Caco-2 (cell line): ENCODE results near the gene XAB2. TPM values are rescaled to one million over a fixed set of nuclear protein-coding genes. Genes with fewer than 3 reads are reported as not detected.
A peak's percentile ranks its signal among the peaks of the same experiment; 100 is the strongest.

ENCODE experiments used
- BruUV-seq: library from RNA; stranded (reverse); fragments of 400-500 nt; replicated peaks from 2 replicates; lab custom pipeline; 2021; lab: Mats Ljungman, UMichigan
- CTCF ChIA-PET: fragments of 300-600 bp; sonication (Branson Sonifier 250); formaldehyde crosslinking; loops from one replicate; lab custom pipeline; 2022; ENCODE audit warnings: antibody characterized with exemption; lab: Charles Lee
- POLR2A ChIA-PET: fragments of 300-600 bp; sonication (Branson Sonifier 250); formaldehyde crosslinking; loops from one replicate; lab custom pipeline; 2022; ENCODE audit warnings: antibody characterized with exemption; lab: Charles Lee
- DNase-seq, 2 experiments: peaks; one replicate each; pipeline versions ENCODE4 v3.0.0 to v3.0.0-alpha.2; 2020 to 2022
- H3K27me3 ChIP-seq: replicated peaks from 2 replicates; pipeline ENCODE4 v1.6.0; 2011; ENCODE audit warnings: low read length; ENCODE audit not compliant: control insufficient read depth, insufficient read depth
- H3K36me3 ChIP-seq: 2 replicates; pipeline ENCODE4 v1.5.1; 2011; ENCODE audit warnings: low read length; ENCODE audit not compliant: control insufficient read depth, insufficient read depth
- H3K4me1 ChIP-seq: fragments of 250-450 bp; sonication (Bioruptor Pico); 2 replicates; pipeline ENCODE4 v1.5.1; 2020; ENCODE audit warnings: mild to moderate bottlenecking
- H3K4me3 ChIP-seq: 2 replicates; pipeline ENCODE4 v1.5.1; 2011; ENCODE audit warnings: low read depth, mild to moderate bottlenecking, control low read depth, low read length
- H3K9me3 ChIP-seq: fragments of 250-450 bp; sonication (Bioruptor Pico); 2 replicates; pipeline ENCODE4 v1.5.1; 2020; ENCODE audit warnings: mild to moderate bottlenecking, moderate library complexity
- H3K27ac Mint-ChIP-seq: one replicate; pipeline ENCODE4 v1.8.0; 2022; ENCODE audit warnings: mixed read lengths; ENCODE audit not compliant: unreplicated experiment
- H3K27me3 Mint-ChIP-seq: one replicate; pipeline ENCODE4 v1.8.0; 2022; ENCODE audit warnings: mixed read lengths; ENCODE audit not compliant: insufficient read depth, unreplicated experiment
- H3K36me3 Mint-ChIP-seq: one replicate; pipeline ENCODE4 v1.8.0; 2022; ENCODE audit warnings: mild to moderate bottlenecking, mixed read lengths; ENCODE audit not compliant: insufficient read depth, unreplicated experiment
- H3K4me1 Mint-ChIP-seq: one replicate; pipeline ENCODE4 v1.8.0; 2022; ENCODE audit warnings: low read depth, mixed read lengths; ENCODE audit not compliant: unreplicated experiment
- H3K4me3 Mint-ChIP-seq: one replicate; pipeline ENCODE4 v1.8.0; 2022; ENCODE audit warnings: mild to moderate bottlenecking, moderate library complexity, mixed read lengths; ENCODE audit not compliant: unreplicated experiment
- H3K9me3 Mint-ChIP-seq: one replicate; pipeline ENCODE4 v1.8.0; 2022; ENCODE audit warnings: mixed read lengths; ENCODE audit not compliant: unreplicated experiment
- intact Hi-C: fragments of 100-400 bp; cut with micrococcal nuclease; formaldehyde crosslinking; loops from one replicate; pipeline ENCODE4 v1.10.0; 2022; ENCODE audit not compliant: unreplicated experiment
- total RNA-seq: library from RNA; stranded (reverse); gene quantifications from 2 replicates; pipeline ENCODE4 v1.2.3, GENCODE V29; 2022
- TF ChIP-seq, protein P1 (sequence below), 2 experiments: fragments of 200-600 bp in 1 of 2; IDR thresholded peaks; 1 replicate in 1 of 2; 2 replicates in 1 of 2; pipeline versions ENCODE4 v1.5.1 to v1.8.0; 2011 to 2022; ENCODE audit warnings: antibody characterized with exemption in 1 of 2, control low read depth in 1 of 2, inconsistent platforms in 1 of 2, low read depth in 1 of 2, low read length in 1 of 2, mild to moderate bottlenecking in 1 of 2, moderate library complexity in 1 of 2; ENCODE audit not compliant: insufficient read depth in 1 of 2, severe bottlenecking in 1 of 2, unreplicated experiment in 1 of 2

XAB2 gene
- total RNA-seq, 1 experiment from 2014 or later, result 44.7 TPM

GRCh38 chr19:7631577-7631976, 2.2 kb upstream of the XAB2 start:
- intact Hi-C loops, result no loop called here
- Mint-ChIP-seq H3K27ac (no peak overlapping the region), H3K9me3 (no peaks in the 10 kb centered on the region), H3K4me3 (no peak overlapping the region), H3K4me1 (peaks cover 7% of the 10 kb centered on the region), H3K36me3 (peaks cover 15% of the 10 kb centered on the region), H3K27me3 (no peaks in the 10 kb centered on the region)
- Histone ChIP-seq H3K9me3 (no peaks in the 10 kb centered on the region), H3K27me3 (no peaks in the 10 kb centered on the region), H3K4me1 (peaks cover 15% of the 10 kb centered on the region), H3K4me3 (no peak overlapping the region), H3K36me3 (no peaks in the 10 kb centered on the region)
- TF ChIP-seq, protein P1, sequence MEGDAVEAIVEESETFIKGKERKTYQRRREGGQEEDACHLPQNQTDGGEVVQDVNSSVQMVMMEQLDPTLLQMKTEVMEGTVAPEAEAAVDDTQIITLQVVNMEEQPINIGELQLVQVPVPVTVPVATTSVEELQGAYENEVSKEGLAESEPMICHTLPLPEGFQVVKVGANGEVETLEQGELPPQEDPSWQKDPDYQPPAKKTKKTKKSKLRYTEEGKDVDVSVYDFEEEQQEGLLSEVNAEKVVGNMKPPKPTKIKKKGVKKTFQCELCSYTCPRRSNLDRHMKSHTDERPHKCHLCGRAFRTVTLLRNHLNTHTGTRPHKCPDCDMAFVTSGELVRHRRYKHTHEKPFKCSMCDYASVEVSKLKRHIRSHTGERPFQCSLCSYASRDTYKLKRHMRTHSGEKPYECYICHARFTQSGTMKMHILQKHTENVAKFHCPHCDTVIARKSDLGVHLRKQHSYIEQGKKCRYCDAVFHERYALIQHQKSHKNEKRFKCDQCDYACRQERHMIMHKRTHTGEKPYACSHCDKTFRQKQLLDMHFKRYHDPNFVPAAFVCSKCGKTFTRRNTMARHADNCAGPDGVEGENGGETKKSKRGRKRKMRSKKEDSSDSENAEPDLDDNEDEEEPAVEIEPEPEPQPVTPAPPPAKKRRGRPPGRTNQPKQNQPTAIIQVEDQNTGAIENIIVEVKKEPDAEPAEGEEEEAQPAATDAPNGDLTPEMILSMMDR (IDR thresholded peaks at IDR 0.05; ENCODE audit: insufficient read depth in 1 of 2, low read depth in 1 of 2, low read length in 1 of 2, severe bottlenecking in 1 of 2, unreplicated experiment in 1 of 2), result no peak
- ChIA-PET POLR2A (no interaction called here), CTCF (no interaction called here)
- BruUV-seq, result no TSS peak
- no peak for DNase-seq

DNA sequence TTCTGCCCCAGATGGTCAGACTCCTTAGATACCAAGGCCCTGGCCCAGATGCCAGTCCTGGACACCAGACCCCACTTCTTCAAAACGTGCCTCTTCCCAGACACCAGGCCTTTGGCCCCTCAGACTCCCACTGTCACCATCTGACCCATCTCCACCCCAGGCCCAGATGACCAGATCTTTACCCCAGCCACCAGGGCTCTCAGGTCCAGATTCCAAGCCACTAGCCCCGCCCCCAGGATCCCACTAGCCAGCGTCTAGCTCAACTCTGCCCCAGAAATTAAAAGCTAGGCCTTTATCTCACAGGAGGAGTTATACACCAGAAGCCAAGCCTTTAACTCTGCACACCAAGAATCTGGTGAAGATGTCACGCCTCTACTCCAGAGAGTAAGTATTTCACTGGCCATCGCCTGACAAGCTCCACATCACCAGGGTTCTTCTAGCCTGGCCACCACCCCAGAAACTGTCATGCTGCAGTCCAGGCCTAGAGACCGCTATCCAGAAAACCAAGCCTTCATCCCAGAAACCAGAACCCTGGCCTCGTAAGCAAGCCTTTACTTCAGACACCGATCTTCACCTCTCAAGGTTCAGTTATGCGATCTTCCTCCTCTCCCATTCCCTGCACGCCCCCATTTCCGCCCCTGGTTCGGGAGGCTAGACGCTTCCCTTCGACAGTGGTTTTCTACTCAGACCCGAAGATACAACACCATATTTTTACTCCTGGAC, 595 bp downstream of the XAB2 start:
- DNase-seq, result no peak
- peaks cover 8% of the 10 kb centered on the region; the same call in 1 of the 2 replicates for H3K4me1 ChIP-seq
- Mint-ChIP-seq H3K4me3 (peak overlapping the region; percentile 94), H3K27me3 (no peaks in the 10 kb centered on the region), H3K9me3 (no peaks in the 10 kb centered on the region), H3K36me3 (peaks cover 25% of the 10 kb centered on the region), H3K4me1 (peaks cover 7% of the 10 kb centered on the region), H3K27ac (peak overlapping the region; percentile 97)
- TF ChIP-seq, protein P1 (IDR thresholded peaks at IDR 0.05; ENCODE audit: insufficient read depth in 1 of 2, low read depth in 1 of 2, low read length in 1 of 2, severe bottlenecking in 1 of 2, unreplicated experiment in 1 of 2), result no peak
- H3K36me3 ChIP-seq, result no peaks in the 10 kb centered on the region; the same call in 1 of the 2 replicates
- H3K9me3 ChIP-seq, result no peaks in the 10 kb centered on the region
- ChIA-PET POLR2A (interaction anchor here (0.7 to 1.1 kb wide), 3 partner anchors 9 to 315 kb away, joined by 3 to 4 read pairs (median 4); partner anchors contain the start of gene TIMM44), CTCF (interaction anchor here (0.9 to 1.9 kb wide), 4 partner anchors 52 to 240 kb away, joined by 3 to 12 read pairs (median 6); partner anchors contain the start of gene TRAPPC5)
- intact Hi-C loops, result loop anchor here (1.0 kb wide), 1 partner anchor 9 kb away; the partner anchor contains the start of gene STXBP2
- H3K27me3 ChIP-seq, result no peaks in the 10 kb centered on the region
- H3K4me3 ChIP-seq, result peak overlapping the region; percentile 85
- BruUV-seq, result TSS peak; percentile 83

- POLR2A ChIA-PET, result no interaction called here
Observed at GRCh38 chr19:7627166-7627565, 2.2 kb downstream of the XAB2 start.

More at GRCh38 chr19:7627166-7627565, 2.2 kb downstream of the XAB2 start:
- Histone ChIP-seq H3K36me3 (no peaks in the 10 kb centered on the region; the same call in 1 of the 2 replicates), H3K4me3 (no peak overlapping the region), H3K9me3 (no peaks in the 10 kb centered on the region), H3K27me3 (no peaks in the 10 kb centered on the region), H3K4me1 (peaks cover 8% of the 10 kb centered on the region; the same call in 1 of the 2 replicates)
- no peaks in the 10 kb centered on the region for H3K9me3 Mint-ChIP-seq
- no peak overlapping the region for H3K4me3 Mint-ChIP-seq
- intact Hi-C loops, result no loop called here
- no peak overlapping the region for H3K27ac Mint-ChIP-seq
- TF ChIP-seq, protein P1 (IDR thresholded peaks at IDR 0.05; ENCODE audit: insufficient read depth in 1 of 2, low read depth in 1 of 2, low read length in 1 of 2, severe bottlenecking in 1 of 2, unreplicated experiment in 1 of 2), result no peak
- H3K27me3 Mint-ChIP-seq, result no peaks in the 10 kb centered on the region
- H3K36me3 Mint-ChIP-seq, result peaks cover 34% of the 10 kb centered on the region
- CTCF ChIA-PET, result no interaction called here
- peaks cover 7% of the 10 kb centered on the region for H3K4me1 Mint-ChIP-seq
- no peak for DNase-seq
- BruUV-seq, result no TSS peak
